SK-N-SH (cell line): ENCODE measurements around the gene SULT1C2. TPM values are rescaled to one million over a fixed set of nuclear protein-coding genes. Genes with fewer than 3 reads are reported as not detected.

ENCODE experiments used
- CTCF ChIA-PET: fragments of 300-600, 350-600 bp; formaldehyde crosslinking; extraction: SDS; loops from one replicate; lab custom pipeline; 2021; lab: Yijun Ruan, JAX
- POLR2A ChIA-PET: fragments of 350-600 bp; sonication (Branson Sonifier 250); formaldehyde crosslinking; extraction: SDS; loops from one replicate; lab custom pipeline; 2020; ENCODE audit warnings: antibody characterized with exemption, inconsistent platforms; lab: Yijun Ruan, JAX
- DNase-seq: peaks from one replicate; pipeline ENCODE4 v3.0.0; 2012
- H2AFZ ChIP-seq: fragments of 200-600 bp; sonication (generic); 2 replicates; pipeline ENCODE4 v1.8.1; 2016; ENCODE audit warnings: antibody characterized with exemption, mild to moderate bottlenecking, low read depth
- H3F3A ChIP-seq: fragments of 200-600 bp; sonication (generic); replicated peaks from 2 replicates; pipeline ENCODE3; 2016; ENCODE audit warnings: antibody characterized with exemption, mild to moderate bottlenecking; ENCODE audit not compliant: insufficient read depth
- H3K27ac ChIP-seq, 2 experiments: fragments of 200-500 bp in 1 of 2; fragments of 200-600 bp in 1 of 2; sonication (Bioruptor generic) in 1 of 2; sonication (generic), shearing (Covaris generic) in 1 of 2; 2 replicates each; pipeline versions ENCODE4 v1.5.1 to v1.6.1; 2014 to 2016; ENCODE audit warnings: low read depth in 2 of 2, inconsistent platforms in 1 of 2, low read length in 1 of 2, mild to moderate bottlenecking in 1 of 2, mixed read lengths in 1 of 2
- H3K27me3 ChIP-seq: fragments of 200-600 bp; sonication (generic), shearing (Covaris generic); 2 replicates; pipeline ENCODE4 v1.6.1; 2016; ENCODE audit warnings: mixed run types; ENCODE audit not compliant: insufficient read depth
- H3K36me3 ChIP-seq, 2 experiments: fragments of 200-500 bp in 1 of 2; fragments of 200-600 bp in 1 of 2; sonication (Bioruptor generic) in 1 of 2; sonication (generic) in 1 of 2; replicated peaks in 1 of 2; 2 replicates each; pipeline versions ENCODE3 to v1.5.1; 2014 to 2016; ENCODE audit warnings: low read length in 1 of 2, mild to moderate bottlenecking in 1 of 2; ENCODE audit not compliant: insufficient read depth in 2 of 2, control insufficient read depth in 1 of 2
- H3K4me1 ChIP-seq, 2 experiments: fragments of 200-500 bp in 1 of 2; fragments of 200-600 bp in 1 of 2; sonication (Bioruptor generic) in 1 of 2; sonication (generic), shearing (Covaris generic) in 1 of 2; 2 replicates each; pipeline versions ENCODE4 v1.5.1 to v1.6.1; 2014 to 2016; ENCODE audit warnings: low read depth in 1 of 2, low read length in 1 of 2, mixed run types in 1 of 2; ENCODE audit not compliant: insufficient read depth in 2 of 2, control insufficient read depth in 1 of 2
- H3K4me2 ChIP-seq: fragments of 200-600 bp; sonication (generic), shearing (Covaris generic); 2 replicates; pipeline ENCODE4 v1.6.1; 2017; ENCODE audit warnings: mixed run types
- H3K4me3 ChIP-seq, 2 experiments: fragments of 200-500 bp in 1 of 2; fragments of 200-600 bp in 1 of 2; sonication (Bioruptor generic) in 1 of 2; sonication (generic), shearing (Covaris generic) in 1 of 2; 2 replicates each; pipeline versions ENCODE4 v1.5.1 to v1.8.1; 2014 to 2016; ENCODE audit warnings: low read depth in 2 of 2, inconsistent platforms in 1 of 2, low read length in 1 of 2, mild to moderate bottlenecking in 1 of 2, mixed read lengths in 1 of 2, moderate library complexity in 1 of 2
- H3K79me2 ChIP-seq: fragments of 200-600 bp; sonication (generic); 2 replicates; pipeline ENCODE4 v1.8.1; 2017; ENCODE audit warnings: mild to moderate bottlenecking; ENCODE audit not compliant: insufficient read depth
- H3K9ac ChIP-seq: fragments of 200-600 bp; sonication (generic); 2 replicates; pipeline ENCODE4 v1.6.1; 2017; ENCODE audit warnings: mixed run types
- H3K9me2 ChIP-seq: fragments of 200-600 bp; sonication (generic); 2 replicates; pipeline ENCODE4 v1.6.1; 2017; ENCODE audit warnings: mixed run types
- H3K9me3 ChIP-seq: fragments of 200-600 bp; sonication (generic); 2 replicates; pipeline ENCODE4 v1.6.1; 2017; ENCODE audit warnings: mixed run types, mild to moderate bottlenecking, moderate library complexity
- H4K20me1 ChIP-seq: fragments of 200-600 bp; sonication (generic); 2 replicates; pipeline ENCODE4 v1.6.1; 2017; ENCODE audit warnings: mild to moderate bottlenecking, mixed run types; ENCODE audit not compliant: insufficient read depth
- ELF1 ChIP-seq: IDR thresholded peaks from 2 replicates; pipeline ENCODE4 v1.4.0; 2012
- FOSL2 ChIP-seq: IDR thresholded peaks from 2 replicates; pipeline ENCODE4 v1.4.0; 2012; ENCODE audit warnings: low read depth, mild to moderate bottlenecking, moderate library complexity, borderline replicate concordance
- FOXM1 ChIP-seq: IDR thresholded peaks from 2 replicates; pipeline ENCODE4 v1.4.0; 2012; ENCODE audit warnings: low read depth, mild to moderate bottlenecking
- GATA2 ChIP-seq: sonication (generic); formaldehyde crosslinking; IDR thresholded peaks from 2 replicates; pipeline ENCODE4 v1.5.0; 2020; ENCODE audit warnings: mild to moderate bottlenecking, missing genetic modification reagents
- JUND ChIP-seq: IDR thresholded peaks from 2 replicates; pipeline ENCODE4 v1.4.0; 2012
- MEF2A ChIP-seq: IDR thresholded peaks from 2 replicates; pipeline ENCODE4 v1.4.0; 2012; ENCODE audit warnings: low read depth, borderline replicate concordance
- NRF1 ChIP-seq: IDR thresholded peaks from 2 replicates; pipeline ENCODE4 v1.6.1; 2012; ENCODE audit warnings: low read depth, mild to moderate bottlenecking, low read length
- POLR2AphosphoS5 ChIP-seq: IDR thresholded peaks from 2 replicates; pipeline ENCODE4 v1.6.1; 2012; ENCODE audit warnings: low read depth, low read length
- RAD21 ChIP-seq: IDR thresholded peaks from 2 replicates; pipeline ENCODE4 v1.6.1; 2012; ENCODE audit warnings: mild to moderate bottlenecking, low read length
- RXRA ChIP-seq: IDR thresholded peaks from 2 replicates; pipeline ENCODE4 v1.4.0; 2012; ENCODE audit warnings: low read depth, mild to moderate bottlenecking, borderline replicate concordance
- SMC3 ChIP-seq: IDR thresholded peaks from 2 replicates; pipeline ENCODE4 v1.6.1; 2012; ENCODE audit warnings: low read depth, low read length, improper control_type of control experiment
- YY1 ChIP-seq: IDR thresholded peaks from 2 replicates; pipeline ENCODE4 v1.4.0; 2012; ENCODE audit warnings: low read depth, mild to moderate bottlenecking
- WGBS: methylation state at CpG from one replicate; pipeline ENCODE4 v1.1.6; 2017; ENCODE audit warnings: low lambda C conversion rate; 5-methylcytosine and 5-hydroxymethylcytosine counted together
- polyA plus RNA-seq, 3 experiments: library from polyadenylated mRNA; depleted of rRNA; stranded (reverse); fragments of >200 nt; gene quantifications; 2 replicates each; pipeline ENCODE4 v1.2.3, GENCODE V29; 2012
- TF ChIP-seq, protein P1 (sequence below): IDR thresholded peaks from 2 replicates; pipeline ENCODE4; 2012
- TF ChIP-seq, protein P2 (sequence below): IDR thresholded peaks from 2 replicates; pipeline ENCODE4 v1.6.1; 2012; ENCODE audit warnings: mild to moderate bottlenecking, low read depth, low read length, moderate library complexity
- TF ChIP-seq, protein P3 (sequence below): fragments of 150-350 bp; IDR thresholded peaks from 2 replicates; pipeline ENCODE4 v1.6.1; 2017; ENCODE audit warnings: antibody characterized with exemption, low read length, low read depth, borderline replicate concordance
- TF ChIP-seq, protein P4 (sequence below): IDR thresholded peaks from 2 replicates; pipeline ENCODE4 v1.4.0; 2012; ENCODE audit warnings: low read depth
- TF ChIP-seq, protein P5 (sequence below): IDR thresholded peaks from 2 replicates; pipeline ENCODE4 v1.4.0; 2012; ENCODE audit warnings: low read depth, borderline replicate concordance

SULT1C2 gene
- polyA plus RNA-seq, 1 of the 3 experiments (the other 2 are of a cell fraction): not detected

DNA sequence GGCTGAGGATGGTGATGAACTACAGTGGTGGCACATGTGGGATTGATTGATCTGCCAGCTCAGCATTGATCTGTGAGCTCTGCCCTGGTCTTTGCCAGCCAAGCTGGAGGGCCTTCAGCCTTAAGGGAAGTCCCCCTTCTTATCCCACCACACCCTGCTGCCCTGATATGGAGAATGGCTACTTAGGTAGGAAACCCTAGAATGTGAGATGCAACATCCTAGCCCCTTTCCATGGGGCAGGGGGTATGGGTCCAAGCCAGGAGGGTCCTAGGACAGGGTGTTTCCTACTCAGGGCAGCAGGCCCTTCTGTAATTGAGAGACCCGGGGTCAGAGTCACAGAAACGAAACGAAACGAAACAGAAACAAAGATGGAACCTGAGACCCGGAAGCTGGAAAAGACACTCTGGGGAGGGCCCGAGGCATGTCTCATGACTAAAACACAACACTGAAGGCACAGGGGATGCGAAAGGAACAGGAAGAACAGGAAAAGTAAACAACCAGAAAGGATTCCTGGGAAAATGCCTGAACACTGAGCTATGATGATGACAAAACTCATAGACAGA lies 16.9 kb upstream of the SULT1C2 start (continued):
- TF ChIP-seq, protein P1, sequence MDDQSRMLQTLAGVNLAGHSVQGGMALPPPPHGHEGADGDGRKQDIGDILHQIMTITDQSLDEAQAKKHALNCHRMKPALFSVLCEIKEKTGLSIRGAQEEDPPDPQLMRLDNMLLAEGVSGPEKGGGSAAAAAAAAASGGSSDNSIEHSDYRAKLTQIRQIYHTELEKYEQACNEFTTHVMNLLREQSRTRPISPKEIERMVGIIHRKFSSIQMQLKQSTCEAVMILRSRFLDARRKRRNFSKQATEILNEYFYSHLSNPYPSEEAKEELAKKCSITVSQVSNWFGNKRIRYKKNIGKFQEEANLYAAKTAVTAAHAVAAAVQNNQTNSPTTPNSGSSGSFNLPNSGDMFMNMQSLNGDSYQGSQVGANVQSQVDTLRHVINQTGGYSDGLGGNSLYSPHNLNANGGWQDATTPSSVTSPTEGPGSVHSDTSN: no peak

DNA sequence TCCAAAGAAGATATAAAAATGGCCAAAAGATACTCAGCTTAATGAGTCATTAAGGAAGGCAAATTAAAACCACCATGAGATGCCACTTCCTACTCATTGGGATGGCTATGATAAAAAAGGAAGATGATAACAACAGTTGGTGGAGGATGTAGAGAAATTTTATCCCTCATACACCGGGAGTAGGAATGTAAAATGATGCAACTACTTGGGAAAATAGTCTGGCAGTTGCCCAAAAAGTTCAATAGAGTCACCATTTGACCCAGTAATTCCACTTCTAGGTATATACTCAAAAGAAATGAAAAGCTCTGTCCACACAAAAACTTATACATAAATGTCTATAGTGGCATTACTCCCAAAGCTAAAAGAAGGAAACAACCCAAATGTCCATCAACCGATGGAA lies 10.1 kb upstream of the SULT1C2 start:
- no peak for DNase-seq

More for the DNA sequence above, 10.1 kb upstream of the SULT1C2 start:
- Histone ChIP-seq H2AFZ (no peak overlapping the region), H3K27ac (no peak overlapping the region), H3K36me3 (no peaks in the 10 kb centered on the region), H3K4me1 (no peaks in the 10 kb centered on the region)
- 43% methylated on average over 2 of the region's 2 CpGs for WGBS
- TF ChIP-seq JUND (no peak), RXRA (no peak), GATA2 (no peak), POLR2AphosphoS5 (no peak), RAD21 (no peak), FOXM1 (no peak), FOSL2 (no peak), NRF1 (no peak), YY1 (no peak), MEF2A (no peak), ELF1 (no peak), SMC3 (no peak)
- TF ChIP-seq, protein P2, sequence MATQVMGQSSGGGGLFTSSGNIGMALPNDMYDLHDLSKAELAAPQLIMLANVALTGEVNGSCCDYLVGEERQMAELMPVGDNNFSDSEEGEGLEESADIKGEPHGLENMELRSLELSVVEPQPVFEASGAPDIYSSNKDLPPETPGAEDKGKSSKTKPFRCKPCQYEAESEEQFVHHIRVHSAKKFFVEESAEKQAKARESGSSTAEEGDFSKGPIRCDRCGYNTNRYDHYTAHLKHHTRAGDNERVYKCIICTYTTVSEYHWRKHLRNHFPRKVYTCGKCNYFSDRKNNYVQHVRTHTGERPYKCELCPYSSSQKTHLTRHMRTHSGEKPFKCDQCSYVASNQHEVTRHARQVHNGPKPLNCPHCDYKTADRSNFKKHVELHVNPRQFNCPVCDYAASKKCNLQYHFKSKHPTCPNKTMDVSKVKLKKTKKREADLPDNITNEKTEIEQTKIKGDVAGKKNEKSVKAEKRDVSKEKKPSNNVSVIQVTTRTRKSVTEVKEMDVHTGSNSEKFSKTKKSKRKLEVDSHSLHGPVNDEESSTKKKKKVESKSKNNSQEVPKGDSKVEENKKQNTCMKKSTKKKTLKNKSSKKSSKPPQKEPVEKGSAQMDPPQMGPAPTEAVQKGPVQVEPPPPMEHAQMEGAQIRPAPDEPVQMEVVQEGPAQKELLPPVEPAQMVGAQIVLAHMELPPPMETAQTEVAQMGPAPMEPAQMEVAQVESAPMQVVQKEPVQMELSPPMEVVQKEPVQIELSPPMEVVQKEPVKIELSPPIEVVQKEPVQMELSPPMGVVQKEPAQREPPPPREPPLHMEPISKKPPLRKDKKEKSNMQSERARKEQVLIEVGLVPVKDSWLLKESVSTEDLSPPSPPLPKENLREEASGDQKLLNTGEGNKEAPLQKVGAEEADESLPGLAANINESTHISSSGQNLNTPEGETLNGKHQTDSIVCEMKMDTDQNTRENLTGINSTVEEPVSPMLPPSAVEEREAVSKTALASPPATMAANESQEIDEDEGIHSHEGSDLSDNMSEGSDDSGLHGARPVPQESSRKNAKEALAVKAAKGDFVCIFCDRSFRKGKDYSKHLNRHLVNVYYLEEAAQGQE: no peak
- TF ChIP-seq, protein P3, sequence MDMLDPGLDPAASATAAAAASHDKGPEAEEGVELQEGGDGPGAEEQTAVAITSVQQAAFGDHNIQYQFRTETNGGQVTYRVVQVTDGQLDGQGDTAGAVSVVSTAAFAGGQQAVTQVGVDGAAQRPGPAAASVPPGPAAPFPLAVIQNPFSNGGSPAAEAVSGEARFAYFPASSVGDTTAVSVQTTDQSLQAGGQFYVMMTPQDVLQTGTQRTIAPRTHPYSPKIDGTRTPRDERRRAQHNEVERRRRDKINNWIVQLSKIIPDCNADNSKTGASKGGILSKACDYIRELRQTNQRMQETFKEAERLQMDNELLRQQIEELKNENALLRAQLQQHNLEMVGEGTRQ: no peak
- TF ChIP-seq, protein P1: no peak
- TF ChIP-seq, protein P4, sequence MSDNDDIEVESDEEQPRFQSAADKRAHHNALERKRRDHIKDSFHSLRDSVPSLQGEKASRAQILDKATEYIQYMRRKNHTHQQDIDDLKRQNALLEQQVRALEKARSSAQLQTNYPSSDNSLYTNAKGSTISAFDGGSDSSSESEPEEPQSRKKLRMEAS: no peak
- TF ChIP-seq, protein P5, sequence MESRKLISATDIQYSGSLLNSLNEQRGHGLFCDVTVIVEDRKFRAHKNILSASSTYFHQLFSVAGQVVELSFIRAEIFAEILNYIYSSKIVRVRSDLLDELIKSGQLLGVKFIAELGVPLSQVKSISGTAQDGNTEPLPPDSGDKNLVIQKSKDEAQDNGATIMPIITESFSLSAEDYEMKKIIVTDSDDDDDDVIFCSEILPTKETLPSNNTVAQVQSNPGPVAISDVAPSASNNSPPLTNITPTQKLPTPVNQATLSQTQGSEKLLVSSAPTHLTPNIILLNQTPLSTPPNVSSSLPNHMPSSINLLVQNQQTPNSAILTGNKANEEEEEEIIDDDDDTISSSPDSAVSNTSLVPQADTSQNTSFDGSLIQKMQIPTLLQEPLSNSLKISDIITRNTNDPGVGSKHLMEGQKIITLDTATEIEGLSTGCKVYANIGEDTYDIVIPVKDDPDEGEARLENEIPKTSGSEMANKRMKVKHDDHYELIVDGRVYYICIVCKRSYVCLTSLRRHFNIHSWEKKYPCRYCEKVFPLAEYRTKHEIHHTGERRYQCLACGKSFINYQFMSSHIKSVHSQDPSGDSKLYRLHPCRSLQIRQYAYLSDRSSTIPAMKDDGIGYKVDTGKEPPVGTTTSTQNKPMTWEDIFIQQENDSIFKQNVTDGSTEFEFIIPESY: no peak
- TF ChIP-seq, all 33 proteins: peak for 0
- H3K79me2 ChIP-seq: no peaks in the 10 kb centered on the region
- H3K9me3 ChIP-seq: no peaks in the 10 kb centered on the region
- H3F3A ChIP-seq: no peaks in the 10 kb centered on the region
- no peaks in the 10 kb centered on the region for H3K27me3 ChIP-seq
- no peaks in the 10 kb centered on the region for H3K9me2 ChIP-seq
- H3K4me2 ChIP-seq: no peak overlapping the region
- no peak overlapping the region for H3K4me3 ChIP-seq
- ChIA-PET POLR2A (no interaction called here), CTCF (interaction anchor here (0.7 kb wide), 1 partner anchor 30 kb away, joined by 3 read pairs; no protein-coding TSS in a partner anchor)
- no peak overlapping the region for H3K9ac ChIP-seq
- no peaks in the 10 kb centered on the region for H4K20me1 ChIP-seq
